AG08396 (cell line): ENCODE data around the gene TMPRSS9.

Experiments
- DNase-seq: peaks from one replicate; pipeline ENCODE4 v3.0.0; 2012; ENCODE audit warnings: low spot score, mixed read lengths

Gene TMPRSS9

DNA sequence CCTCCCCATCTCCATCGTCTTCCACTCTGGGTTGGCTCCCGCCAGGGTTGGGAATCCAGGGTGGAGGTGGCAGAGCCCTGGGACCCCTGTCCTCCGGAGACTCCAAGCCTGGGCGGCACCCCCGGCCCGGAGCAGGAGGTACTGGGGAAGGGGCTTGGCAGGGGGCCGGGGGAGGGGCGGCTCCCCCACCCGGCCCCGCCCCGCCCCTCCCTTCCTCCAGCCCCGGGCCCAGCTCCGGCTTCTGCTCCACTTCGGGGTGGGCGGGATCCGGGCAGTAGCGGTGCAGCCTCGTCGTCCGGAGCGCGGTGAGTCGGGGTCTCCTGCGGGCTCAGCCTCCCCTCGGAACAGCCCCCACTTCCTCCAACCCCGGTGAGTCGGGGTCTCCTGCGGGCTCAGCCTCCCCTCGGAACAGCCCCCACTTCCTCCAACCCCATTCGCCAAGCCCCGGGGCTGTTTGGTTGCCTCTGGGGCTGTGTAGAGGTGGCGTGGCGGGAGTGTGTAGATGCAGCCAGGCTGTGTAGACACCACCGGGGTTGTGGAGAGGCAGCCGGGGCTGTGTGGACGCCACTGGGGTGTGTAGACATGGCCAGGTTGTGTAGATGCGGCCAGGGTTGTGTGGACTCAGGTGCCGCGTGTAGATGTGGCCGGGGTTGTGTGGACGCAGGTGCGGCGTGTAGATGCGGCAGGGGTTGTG, at the start of gene TMPRSS9:
TSS of gene TMPRSS9 (plus strand) at position 274 of the 694 bp plus-strand sequence. CDS start 29,521 bp downstream, outside the sequence.
- DNase-seq = no peak

DNA sequence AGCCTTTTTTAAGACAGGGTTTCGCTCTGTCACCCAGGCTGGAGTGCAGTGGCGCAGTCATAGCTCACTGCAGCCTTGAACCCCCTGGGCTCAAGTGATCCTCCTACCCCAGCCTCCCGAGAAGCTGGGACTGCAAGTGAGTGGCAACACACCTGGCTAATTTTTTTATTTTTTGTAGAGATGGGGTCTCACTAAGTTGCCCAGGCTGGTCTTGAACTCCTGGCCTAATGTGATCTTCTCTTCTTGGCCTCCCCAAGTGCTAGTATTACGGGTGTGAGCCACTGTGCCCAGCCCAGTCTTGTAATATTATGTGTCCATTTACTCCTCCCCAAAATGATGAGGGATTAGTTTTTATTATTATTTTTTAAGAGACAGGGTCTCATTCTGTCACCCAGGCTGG, 49.0 kb upstream of the TMPRSS9 start:
- DNase-seq = no peak

DNA sequence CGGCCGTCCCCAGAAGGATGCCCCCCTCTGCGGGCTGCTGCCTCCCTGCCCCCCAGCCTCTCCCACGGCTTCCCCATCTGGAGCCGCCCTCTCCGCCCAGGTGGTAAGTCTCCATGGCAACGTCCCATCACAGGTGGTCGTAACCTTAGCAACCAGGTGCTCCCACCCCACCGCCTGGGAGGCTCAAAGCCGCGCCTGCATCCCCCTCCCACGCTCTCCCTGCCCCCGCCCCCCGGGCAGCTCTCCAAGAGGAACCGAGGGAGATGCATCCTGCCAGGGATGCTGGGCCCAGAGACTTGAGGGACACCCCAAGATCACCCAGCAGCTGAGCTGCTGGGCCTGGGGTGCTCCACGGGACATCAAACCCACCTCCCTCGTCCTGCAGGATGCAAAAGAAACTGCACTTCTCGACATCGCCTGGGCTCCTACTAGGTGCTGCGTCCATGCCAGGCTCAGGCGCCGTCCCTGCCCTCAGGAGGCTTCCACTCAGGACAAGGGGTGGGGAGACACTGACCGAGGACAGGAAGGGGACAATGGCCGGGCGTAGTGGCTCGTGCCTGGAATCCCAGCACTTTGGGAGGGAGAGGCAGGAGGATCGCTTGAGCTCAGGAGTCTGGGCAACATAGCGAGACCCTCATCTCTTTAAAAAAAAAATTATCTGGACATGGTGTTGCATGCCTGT, 47.1 kb upstream of the TMPRSS9 start:
- no peak for DNase-seq

DNA sequence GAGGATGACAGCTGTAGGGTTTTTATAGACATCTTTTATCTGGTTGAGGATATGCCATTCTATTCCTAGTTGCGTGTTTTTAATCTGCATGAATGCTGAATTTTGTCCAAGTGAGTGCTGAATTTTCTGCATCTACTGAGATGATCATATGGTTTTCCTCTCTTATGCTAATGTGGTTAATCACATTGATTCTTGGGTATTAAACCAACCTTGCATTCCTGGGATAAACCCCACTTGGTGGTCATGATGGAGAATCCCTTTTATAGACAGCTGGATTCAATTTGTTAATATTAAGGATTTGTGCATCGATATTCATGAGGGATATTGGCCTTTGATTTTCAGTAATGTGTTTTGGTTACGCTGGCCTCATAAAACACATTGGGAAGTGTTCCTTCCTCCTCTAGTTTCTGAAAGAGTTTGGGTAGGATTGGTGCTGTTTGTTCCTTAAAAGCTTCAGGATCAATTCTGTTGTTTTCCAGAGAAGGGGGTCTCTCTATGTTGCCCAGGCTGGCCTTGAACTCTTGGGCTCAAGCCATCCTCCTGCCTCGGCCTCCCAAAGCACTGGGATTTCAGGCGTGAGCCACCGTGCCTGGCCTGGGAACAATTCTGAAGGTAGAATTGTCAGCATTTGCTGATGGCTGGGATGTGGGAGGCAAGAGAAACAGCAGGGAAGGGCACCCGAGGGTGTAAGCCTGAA, 44.8 kb upstream of the TMPRSS9 start:
- no peak for DNase-seq

DNA sequence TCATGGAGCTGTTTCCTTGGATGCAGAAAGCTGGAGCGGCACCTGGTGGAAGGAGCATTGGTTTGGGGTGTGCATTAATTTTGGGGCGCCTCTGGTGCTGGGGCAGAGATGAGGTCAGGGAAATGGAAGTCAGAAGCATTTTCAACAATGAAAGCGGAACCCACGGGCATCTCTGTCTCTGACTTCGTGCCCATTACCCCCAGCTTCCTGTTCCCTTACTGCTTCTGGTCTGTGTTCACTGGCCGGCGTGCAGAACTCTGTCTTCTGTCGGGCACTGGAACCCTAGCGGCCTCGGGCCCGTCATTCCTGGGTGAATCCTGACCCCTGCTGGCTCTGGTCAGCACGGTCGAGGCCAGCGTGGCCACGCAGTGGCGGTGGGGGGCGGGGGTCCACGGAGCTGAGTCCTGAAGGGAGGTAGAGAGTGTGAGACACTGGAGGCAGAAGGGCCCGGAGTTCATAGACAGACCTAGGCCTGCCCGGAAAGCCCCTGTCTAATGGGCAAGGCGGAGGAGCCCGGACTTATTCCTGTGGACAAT, 44.2 kb upstream of the TMPRSS9 start:
- DNase-seq = peak; percentile 87

DNA sequence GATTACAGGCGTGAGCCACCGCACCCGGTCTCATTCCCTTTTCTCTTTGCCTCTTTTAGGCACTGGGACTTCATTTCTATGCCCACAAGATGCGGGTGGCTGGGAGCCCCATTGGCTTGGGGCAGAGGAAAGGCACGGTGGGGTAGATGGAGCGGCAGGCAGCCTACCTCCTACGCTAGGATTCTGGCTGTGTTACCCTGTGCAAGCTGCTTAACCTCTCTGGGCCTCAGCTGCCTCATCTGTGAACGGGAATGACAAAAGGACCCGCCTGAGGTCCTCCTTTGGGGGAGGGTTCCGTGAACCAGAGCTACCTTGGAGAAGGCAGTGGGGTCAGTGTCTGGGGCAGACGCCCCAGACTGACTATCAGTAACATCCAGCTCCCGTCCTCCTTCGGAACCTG, 42.8 kb upstream of the TMPRSS9 start:
- no peak for DNase-seq

DNA sequence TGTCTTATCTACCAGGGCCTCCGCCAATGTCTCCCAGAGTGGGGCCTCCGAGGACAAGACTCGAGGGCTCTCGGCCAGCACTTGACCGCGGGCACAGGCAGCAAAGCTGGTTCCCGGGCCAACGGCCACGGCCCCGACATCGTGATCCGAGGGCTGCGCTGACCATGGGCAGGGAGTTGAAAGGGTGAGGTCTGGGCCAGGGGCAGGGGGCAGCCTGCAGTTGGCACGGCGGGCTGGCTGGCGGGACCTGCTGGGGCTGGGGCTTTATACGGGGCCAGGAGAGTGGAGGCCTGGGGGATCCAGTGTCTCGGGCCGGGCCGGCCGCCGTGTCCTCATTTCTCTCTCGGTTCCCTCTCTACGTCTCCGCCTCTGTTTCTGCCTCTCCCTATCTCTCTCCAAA, 42.3 kb upstream of the TMPRSS9 start:
- no peak for DNase-seq

DNA sequence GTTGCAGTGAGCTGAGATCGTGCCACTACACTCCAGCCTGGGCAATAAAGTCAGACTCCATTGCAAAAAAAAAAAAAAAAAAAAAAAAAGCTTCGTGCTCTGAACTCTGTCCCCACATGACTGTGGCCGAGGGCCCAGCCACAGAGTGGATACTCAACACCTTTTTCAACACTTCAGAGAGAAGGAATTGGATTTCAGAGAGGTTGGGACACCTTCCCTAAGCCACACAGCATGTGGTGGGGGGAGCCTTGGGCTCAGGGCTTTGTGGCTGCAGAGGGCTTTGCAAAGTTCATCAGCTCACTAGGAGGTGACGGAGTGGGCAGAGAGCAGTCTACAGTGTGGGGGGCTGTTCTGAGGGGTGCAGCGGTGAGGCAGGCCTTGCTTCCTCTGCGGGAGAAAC, 41.1 kb upstream of the TMPRSS9 start:
- DNase-seq = no peak

DNA sequence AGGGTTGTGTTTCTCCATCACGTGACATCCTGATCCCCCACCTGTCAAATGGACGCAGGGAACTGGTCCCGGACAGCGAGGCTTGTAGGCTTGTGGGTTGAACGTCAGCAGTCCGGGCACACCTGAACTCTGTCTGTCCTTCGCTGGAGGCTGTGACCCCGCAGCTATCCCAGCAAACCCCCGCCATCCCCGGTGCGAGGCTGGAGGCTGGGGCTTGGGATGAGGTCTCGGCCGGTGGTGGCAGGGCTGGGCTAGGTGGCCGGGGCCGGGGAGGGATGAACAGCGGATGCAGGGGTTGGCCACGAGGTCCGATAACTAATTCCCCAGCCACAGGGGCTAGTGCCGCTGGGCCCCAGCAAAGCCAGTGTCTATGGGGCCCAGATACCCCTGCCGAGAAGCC, 40.5 kb upstream of the TMPRSS9 start:
- DNase-seq = no peak

DNA sequence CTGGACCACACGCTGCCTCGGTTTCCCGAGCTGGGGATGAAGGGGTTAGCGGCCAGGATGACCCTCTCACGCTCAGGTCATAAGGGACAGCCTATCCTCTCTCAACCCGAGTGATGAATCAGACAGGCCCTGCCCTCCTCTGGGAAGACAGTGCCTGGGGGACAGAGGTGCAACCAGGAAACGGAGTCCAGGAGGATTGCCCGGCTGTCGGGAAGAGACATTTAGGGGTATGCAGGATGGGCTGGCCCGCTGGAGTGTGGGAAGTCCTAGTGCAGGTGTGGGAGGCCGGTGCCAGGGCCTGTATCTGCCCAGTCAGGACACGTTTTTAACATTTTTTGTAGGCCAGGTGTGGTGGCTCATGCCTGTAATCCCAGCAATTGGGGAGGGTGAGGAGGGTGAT, 40.0 kb upstream of the TMPRSS9 start:
- DNase-seq = no peak

DNA sequence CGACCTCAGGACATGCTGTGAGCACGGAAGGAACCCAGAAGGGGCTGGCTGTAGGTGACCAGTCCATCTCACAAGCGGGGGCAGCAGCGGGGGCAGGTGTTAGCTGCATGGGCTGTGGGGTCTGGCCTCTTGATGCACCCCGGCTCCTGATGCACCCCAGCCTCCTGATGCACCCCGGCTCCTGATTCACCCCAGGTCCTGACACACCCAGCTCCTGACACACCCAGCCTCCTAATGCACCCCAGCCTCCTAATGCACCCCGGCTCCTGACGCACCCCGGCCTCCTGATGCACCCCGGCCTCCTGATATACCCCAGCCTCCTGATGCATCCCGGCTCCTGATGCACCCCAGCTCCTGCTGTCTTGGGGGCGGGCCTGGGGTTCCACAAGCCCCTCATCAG, 39.1 kb upstream of the TMPRSS9 start:
- DNase-seq = no peak

DNA sequence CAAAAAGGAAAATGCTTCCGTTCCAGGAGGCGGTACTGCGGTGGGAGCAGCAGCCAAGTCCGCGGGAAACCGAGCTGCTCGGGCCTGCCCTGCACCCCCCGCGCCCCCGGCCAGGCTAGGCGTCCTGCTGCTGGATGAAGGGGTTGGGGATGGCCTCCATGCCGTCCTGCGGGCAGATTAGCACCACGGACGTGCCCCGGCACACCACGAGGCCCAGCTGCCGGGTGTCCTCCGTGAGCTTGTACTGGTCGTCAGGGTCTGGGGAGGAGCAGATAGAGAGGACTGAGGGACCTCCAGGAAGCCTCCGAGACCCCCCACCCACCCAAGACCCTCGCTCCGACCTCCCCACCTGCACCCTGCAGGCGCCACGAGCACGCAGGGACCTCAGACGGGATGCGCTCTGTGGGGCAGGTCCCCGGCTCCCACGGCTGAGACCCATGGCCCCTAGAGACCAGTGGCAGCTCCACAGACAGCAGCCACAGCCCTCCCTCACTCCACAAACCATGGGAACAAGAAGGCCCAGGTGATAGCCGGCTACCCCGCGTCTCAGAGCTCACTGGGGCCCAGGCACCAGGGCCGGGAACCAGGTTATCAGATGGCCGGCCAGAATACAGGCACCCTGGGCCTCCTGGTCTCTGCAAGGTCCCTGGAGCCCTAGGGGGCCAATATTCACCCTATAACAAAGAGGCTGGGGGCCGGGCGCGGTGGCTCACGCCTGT, 38.3 kb upstream of the TMPRSS9 start:
- no peak for DNase-seq

DNA sequence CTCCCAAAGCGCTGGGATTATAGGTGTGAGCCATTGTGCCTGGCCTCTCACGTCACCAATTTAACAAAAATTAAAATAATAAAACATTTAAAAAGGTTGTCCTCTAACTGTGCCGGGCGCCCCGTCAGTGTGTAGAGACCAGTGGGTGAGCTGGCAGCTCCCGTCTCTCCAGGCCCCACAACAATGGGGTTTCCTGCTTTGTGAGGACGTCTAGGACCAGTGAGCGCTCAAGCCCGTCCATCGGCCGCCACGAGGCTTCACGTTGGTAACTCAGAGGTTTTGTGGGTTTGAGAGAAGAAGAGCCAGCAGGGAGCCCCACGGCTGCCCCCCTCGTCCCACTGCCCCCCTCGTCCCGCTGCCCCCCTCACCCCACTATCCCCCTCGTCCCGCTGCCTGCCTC, 36.4 kb upstream of the TMPRSS9 start:
- no peak for DNase-seq

DNA sequence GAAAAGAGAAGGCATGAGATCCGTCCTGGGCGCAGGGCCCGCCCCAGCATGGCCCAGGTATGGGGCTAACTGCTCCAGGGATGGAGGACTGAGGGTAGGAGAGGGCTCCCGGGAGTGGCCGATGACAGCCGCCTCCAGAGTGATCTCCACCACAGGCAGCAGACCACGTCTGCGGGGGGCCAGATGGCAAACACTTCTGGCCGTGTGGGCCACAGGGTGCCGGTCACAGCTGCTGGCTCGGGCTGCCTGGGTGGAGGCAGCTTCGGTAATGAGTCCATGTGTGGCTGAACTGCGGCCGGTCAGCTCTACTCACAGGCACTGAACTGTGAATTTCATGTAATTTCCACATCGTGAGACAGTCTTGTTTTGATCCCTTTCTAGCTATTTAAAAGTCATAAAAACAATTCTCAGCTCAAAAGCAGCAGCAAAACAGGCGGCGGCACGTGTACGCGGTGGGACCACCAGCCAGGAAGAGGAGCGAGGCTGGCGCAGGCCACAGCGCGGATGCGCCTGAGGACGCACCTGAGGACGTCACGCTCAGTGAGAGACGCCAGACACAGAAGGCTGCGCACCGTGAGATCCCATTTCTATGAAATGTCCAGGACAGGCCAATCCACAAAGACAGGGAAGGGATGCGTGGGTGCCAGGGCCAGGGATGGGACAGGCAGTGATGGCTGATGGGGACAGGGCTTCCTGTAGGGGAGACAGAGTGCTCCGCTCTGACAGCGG, 35.7 kb upstream of the TMPRSS9 start:
- no peak for DNase-seq

DNA sequence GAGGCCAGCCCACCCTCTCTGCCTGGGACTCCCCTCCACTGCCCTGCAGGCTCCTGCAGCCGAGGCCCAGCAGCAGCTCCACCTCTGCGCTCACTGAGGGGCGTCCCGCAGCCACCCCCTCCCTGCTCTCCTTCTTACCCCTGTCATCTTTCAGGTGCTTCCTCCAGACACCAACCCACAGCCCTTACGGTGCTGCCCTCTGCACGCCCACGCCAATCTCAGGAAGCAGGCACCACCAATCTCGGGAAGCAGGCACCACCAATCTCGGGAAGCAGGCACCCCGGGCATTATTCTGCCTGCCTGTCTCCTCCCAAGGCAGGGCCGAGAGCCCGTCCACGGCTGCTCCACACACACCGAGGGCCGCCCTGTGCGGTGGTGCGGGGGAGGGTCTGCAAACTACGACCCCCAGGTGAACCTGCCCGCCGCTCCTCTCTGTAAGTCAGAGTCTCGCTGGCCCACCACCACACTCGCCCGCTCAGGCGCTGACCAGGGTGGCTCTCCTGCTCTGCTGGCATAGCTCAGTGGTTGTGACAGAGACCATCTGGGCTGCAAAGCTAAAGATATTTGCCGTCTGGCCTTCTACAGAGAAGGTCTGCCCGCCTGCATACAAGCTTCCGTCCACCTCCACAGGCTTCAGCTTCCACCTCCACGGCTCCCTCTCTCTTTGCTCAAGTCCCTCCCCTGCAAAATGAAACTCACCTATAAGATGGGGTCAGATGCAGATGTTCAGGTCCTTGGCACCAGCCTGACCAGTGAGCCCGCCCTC, 34.6 kb upstream of the TMPRSS9 start:
- DNase-seq = no peak

DNA sequence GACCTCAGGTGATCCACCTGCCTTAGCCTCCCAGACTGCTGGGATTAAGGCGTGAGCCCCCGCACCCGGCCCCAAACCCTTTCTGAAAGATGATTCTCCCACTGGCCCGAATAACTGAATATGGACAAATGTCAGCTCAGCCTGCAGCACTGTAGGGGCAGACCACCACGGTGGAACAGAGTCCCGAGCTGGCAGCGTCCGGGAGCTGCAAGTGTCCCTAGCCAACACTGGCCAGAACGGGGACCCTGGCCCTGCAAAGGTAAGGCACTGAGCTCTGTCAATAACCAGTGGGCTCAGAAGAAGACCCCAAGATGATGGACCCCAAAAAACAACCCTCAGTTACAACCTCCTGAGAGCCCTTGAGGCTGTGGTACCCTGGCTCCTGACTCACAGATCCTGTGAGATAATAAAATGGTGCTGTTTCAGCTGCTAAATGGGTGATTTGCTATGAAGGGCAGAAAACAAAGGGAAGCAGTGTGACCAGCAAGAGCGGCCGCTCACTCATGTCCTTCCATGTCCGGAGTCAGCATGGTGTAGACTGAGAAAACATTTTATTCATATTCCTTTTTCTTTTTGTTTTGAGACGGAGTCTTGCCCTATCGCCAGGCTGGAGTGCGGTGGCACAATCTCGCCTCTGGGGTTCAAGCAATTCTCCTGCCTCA, 33.2 kb upstream of the TMPRSS9 start:
- no peak for DNase-seq

DNA sequence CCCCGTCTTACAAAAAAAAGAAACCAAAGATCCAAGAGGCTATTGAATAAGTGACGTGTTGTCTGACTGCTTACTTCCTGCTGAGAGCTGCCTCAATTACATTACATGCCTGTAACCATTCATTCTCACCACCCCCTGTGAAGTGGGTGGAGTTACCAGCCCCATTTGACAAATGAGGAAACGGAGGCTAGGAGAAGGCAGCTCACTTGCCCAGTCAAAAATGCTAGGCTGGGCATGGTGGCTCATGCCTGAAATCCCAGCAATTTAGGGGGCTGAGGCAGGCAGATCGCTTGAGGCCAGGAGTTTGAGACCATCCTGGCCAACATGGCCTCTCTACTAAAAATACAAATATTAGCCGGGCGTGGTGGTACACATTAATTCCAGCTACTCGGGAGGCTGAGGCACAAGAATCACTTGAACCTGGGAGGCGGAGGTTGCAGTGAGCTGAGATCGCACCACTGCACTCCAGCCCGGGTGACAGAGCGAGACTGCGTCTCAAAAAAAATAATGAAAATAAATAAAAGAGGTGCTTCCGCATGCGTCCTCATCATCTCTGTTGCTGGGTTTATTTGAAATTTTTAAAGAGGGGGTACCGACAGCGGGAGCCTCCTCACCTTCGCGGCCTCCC, 32.2 kb upstream of the TMPRSS9 start:
- DNase-seq = peak; percentile 83

DNA sequence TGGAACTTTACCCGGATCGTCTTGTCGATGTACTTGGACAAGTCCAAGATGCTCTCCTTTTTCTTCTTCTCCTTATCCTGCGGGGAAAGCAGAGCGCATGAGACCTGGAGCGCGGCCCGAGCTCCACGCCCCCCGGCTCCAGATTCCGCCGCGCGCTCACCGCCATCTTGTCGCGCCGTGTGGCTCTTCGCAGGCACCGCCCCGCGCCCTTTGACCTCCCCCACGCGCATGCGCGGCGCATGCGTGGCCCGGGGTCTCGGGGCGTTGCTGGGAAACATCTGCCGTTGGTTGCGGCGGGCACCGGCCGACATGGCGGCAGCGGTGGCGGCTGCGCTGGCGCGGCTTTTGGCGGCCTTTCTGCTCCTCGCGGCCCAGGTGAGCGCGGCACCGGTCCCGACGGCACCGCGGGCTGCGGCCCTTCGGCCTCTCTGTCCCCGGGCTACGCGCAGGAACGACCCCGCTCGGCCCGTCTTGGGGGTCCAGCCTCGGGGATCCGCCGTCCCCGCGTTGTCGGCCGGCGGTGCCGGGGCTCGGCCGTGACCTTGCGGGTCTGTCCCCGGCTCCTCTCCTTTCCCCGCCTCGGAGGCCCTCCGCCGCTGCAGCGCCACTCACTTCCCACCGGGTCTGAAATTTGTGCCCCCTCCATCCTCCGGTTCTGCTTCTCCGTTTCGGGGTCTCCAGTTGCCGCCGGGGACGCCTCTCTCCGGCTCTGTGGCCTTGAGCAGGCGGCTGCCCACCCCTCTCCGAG, 31.5 kb upstream of the TMPRSS9 start, which contains the start of the genes LSM7 and SPPL2B:
TSS of gene LSM7 (minus strand) at position 186 of the 748 bp plus-strand sequence. CDS start at position 166, 20 bp downstream.
TSS of gene SPPL2B (plus strand) at position 284 of the 748 bp plus-strand sequence. CDS start at position 310, 26 bp downstream.
- peak; percentile 100 for DNase-seq

DNA sequence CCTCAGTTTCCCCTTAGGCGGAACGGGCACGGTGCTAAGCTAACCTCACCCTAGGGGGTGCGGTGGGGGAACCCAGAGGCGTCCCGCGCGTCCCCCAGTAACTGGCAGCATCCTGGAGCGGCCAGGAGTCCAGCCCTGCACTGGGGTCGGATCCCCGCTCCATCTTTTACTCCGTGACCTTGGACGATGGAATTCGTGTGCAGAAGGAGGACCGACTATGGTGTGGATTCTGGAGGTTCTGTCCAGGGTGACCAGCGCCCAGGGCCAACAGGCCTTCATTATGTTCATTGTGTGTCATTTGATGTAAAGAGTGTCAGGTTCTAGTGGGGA, 31.0 kb upstream of the TMPRSS9 start:
- peak; percentile 40 for DNase-seq
